Uterus (tissue), 2 donors: ENCODE measurements around the gene KIF26B.

Experiments used
- CTCF ChIP-seq, 4 experiments: fragments of 200-600 bp in 2 of 4; fragments of 450-650 bp in 2 of 4; sonication (generic) in 2 of 4; IDR thresholded peaks; one replicate each; pipeline ENCODE4 v1.5.1; 2016 to 2019; ENCODE audit warnings: antibody characterized with exemption in 4 of 4, mild to moderate bottlenecking in 2 of 4, moderate library complexity in 1 of 4
- POLR2A ChIP-seq, 2 donors: fragments of 450-650 bp; IDR thresholded peaks; one replicate each; pipeline ENCODE4 v1.6.1; 2016; ENCODE audit warnings: antibody characterized with exemption in 2 of 2, mild to moderate bottlenecking in 1 of 2, moderate library complexity in 1 of 2

GRCh38 chr1:245121523-245121922, 33.3 kb upstream of the KIF26B start:
- no peak for TF ChIP-seq CTCF (IDR thresholded peaks at IDR 0.05)
- no peak for TF ChIP-seq POLR2A (IDR thresholded peaks at IDR 0.05)
